K562 (cell line): ENCODE data around the gene SESN2. TPM values are rescaled to one million over a fixed set of nuclear protein-coding genes. Genes with fewer than 3 reads are reported as not detected.
A peak's percentile ranks its signal among the peaks of the same experiment; 100 is the strongest.

Experiments
- BRD9 ChIP-seq: fragments of 450-650 bp; IDR thresholded peaks from 2 replicates; pipeline ENCODE4 v1.6.1; 2018; ENCODE audit warnings: low read depth; ENCODE audit not compliant: partially characterized antibody
- CSDE1 ChIP-seq, 2 experiments: fragments of 450-650 bp; IDR thresholded peaks; 2 replicates each; pipeline ENCODE4 v1.6.1; 2016; ENCODE audit warnings: mild to moderate bottlenecking in 1 of 2
- DIDO1 ChIP-seq: fragments of 450-650 bp; IDR thresholded peaks from 2 replicates; pipeline ENCODE4 v1.6.1; 2016; ENCODE audit warnings: low read depth, missing biosample characterization, missing genetic modification characterization
- EHMT2 ChIP-seq: fragments of 450-650 bp; IDR thresholded peaks from 2 replicates; pipeline ENCODE4 v1.6.1; 2018; ENCODE audit warnings: antibody characterized with exemption
- ELF2 ChIP-seq: fragments of 250-450 bp; sonication (Bioruptor Pico); IDR thresholded peaks from 2 replicates; pipeline ENCODE4 v1.5.0; 2021; ENCODE audit warnings: mild to moderate bottlenecking
- HDAC1 ChIP-seq, 2 experiments: fragments of 450-650 bp; IDR thresholded peaks; 2 replicates each; pipeline ENCODE4 v1.6.1; 2016 to 2017; ENCODE audit warnings: inconsistent platforms in 1 of 2, mild to moderate bottlenecking in 1 of 2, moderate library complexity in 1 of 2
- ILK ChIP-seq: fragments of 450-650 bp; IDR thresholded peaks from 2 replicates; pipeline ENCODE4 v1.6.1; 2016; ENCODE audit warnings: missing genetic modification characterization, low read depth, mild to moderate bottlenecking, missing compliant biosample characterization, moderate library complexity, borderline replicate concordance
- KDM2B ChIP-seq: fragments of 250-450 bp; sonication (Bioruptor Pico); IDR thresholded peaks from 2 replicates; pipeline ENCODE4 v1.8.0; 2021; ENCODE audit warnings: mild to moderate bottlenecking, moderate library complexity
- NR2F6 ChIP-seq: fragments of 450-650 bp; formaldehyde crosslinking; IDR thresholded peaks from 2 replicates; pipeline ENCODE4 v1.4.0; 2020; ENCODE audit warnings: mild to moderate bottlenecking
- POLR2AphosphoS2 ChIP-seq: IDR thresholded peaks from 2 replicates; pipeline ENCODE4 v1.6.1; 2012; ENCODE audit warnings: low read length, improper control_type of control experiment
- ZNF217 ChIP-seq: sonication (generic); formaldehyde crosslinking; IDR thresholded peaks from 2 replicates; pipeline ENCODE4 v1.8.0; 2022; ENCODE audit warnings: mild to moderate bottlenecking, missing genetic modification reagents
- polyA plus RNA-seq, 8 experiments: library from polyadenylated mRNA; depleted of rRNA in 4 of 8; stranded (reverse) in 5 of 8; unstranded in 3 of 8; fragments of >200 nt; fragmentation: Nextera tagmentation in 2 of 8; fragmentation: Illumina TruSeq in 1 of 8; extraction: Ambion mirVana in 2 of 8; extraction: Trizol in 1 of 8; gene quantifications; 2 replicates each; pipeline versions ENCODE4 v1.2.1 to v1.2.3, GENCODE V29; 2011 to 2014; ENCODE audit warnings: inconsistent platforms in 1 of 8, missing spikeins in 1 of 8
- total RNA-seq, 7 experiments: library from RNA; depleted of rRNA in 6 of 7; stranded (reverse); fragments of >200 nt in 6 of 7; fragmentation: Illumina TruSeq in 2 of 7; extraction: Trizol in 2 of 7; gene quantifications; 2 replicates each; pipeline versions ENCODE4 v1.2.1 to v1.2.3, GENCODE V29; 2011 to 2021; ENCODE audit warnings: low replicate concordance in 1 of 7
- TF ChIP-seq, protein P1 (sequence below): fragments of 450-650 bp; IDR thresholded peaks from 2 replicates; pipeline ENCODE4 v1.6.1; 2016; ENCODE audit warnings: mild to moderate bottlenecking
- TF ChIP-seq, protein P2 (sequence below): IDR thresholded peaks from 3 replicates; pipeline ENCODE4 v1.6.1; 2011; ENCODE audit warnings: borderline replicate concordance, mild to moderate bottlenecking; ENCODE audit not compliant: insufficient read length, insufficient read depth
- TF ChIP-seq, protein P3 (sequence below): fragments of 250-450 bp; sonication (Bioruptor Pico); IDR thresholded peaks from 2 replicates; pipeline ENCODE4 v1.5.0; 2020; ENCODE audit warnings: mild to moderate bottlenecking, borderline replicate concordance
- TF ChIP-seq, protein P4 (sequence below): sonication (generic); formaldehyde crosslinking; IDR thresholded peaks from 2 replicates; pipeline ENCODE4 v1.4.0; 2020; ENCODE audit warnings: mild to moderate bottlenecking, missing genetic modification reagents
- TF ChIP-seq, protein P5 (sequence below): fragments of 250-450 bp; sonication (Bioruptor Pico); IDR thresholded peaks from 2 replicates; pipeline ENCODE4 v1.9.0; 2021; ENCODE audit warnings: mild to moderate bottlenecking
- TF ChIP-seq, protein P6 (sequence below): sonication (generic); formaldehyde crosslinking; IDR thresholded peaks from 2 replicates; pipeline ENCODE4 v1.8.0; 2022; ENCODE audit warnings: mild to moderate bottlenecking, missing genetic modification reagents
- TF ChIP-seq, protein P7 (sequence below): fragments of 250-450 bp; sonication (Bioruptor Pico); IDR thresholded peaks from 2 replicates; pipeline ENCODE4 v1.8.0; 2022; ENCODE audit warnings: moderate library complexity, mild to moderate bottlenecking, inconsistent platforms

Gene SESN2
- total and polyA plus RNA-seq, 9 of the 15 experiments (the other 6 are each of a cell fraction or from before 2014, with no cell fraction given): 3.7 to 71.3 (median 16.8) TPM

DNA sequence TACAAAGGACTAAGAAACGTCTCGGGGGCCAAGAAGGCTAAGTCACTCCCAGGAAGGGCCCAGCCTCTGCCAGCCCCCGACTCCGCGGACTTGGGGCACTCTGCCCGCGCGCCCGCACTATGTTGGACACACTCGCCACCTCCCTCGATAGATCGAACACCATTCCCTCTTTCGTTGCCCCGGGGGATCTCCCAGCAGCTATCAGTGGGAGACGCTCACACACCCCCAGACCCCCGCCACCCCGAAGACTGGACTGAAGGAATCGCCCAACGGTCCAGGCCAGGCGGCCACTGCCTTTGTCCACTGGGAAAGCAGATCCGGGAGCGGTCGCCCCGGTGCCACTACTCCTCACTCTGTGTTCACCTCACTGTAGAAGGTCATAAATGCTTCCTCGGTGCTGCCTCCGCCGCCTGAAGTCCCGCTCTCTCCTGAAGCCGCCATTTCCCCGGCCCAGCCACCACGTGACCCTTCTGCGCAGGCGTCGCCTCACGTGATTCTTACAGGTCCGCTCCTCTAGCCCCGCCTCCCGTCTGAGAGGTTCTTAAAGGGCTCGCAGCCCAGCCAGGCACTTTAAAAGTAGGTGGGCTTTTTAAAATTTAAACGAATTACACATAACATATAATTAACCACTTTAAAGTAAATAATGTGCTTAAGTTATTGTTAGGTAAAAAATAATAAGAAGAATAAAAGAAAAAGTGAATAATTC lies 26.6 kb upstream of the SESN2 start, which contains the start of gene DNAJC8 (continued):
- TF ChIP-seq, protein P1, sequence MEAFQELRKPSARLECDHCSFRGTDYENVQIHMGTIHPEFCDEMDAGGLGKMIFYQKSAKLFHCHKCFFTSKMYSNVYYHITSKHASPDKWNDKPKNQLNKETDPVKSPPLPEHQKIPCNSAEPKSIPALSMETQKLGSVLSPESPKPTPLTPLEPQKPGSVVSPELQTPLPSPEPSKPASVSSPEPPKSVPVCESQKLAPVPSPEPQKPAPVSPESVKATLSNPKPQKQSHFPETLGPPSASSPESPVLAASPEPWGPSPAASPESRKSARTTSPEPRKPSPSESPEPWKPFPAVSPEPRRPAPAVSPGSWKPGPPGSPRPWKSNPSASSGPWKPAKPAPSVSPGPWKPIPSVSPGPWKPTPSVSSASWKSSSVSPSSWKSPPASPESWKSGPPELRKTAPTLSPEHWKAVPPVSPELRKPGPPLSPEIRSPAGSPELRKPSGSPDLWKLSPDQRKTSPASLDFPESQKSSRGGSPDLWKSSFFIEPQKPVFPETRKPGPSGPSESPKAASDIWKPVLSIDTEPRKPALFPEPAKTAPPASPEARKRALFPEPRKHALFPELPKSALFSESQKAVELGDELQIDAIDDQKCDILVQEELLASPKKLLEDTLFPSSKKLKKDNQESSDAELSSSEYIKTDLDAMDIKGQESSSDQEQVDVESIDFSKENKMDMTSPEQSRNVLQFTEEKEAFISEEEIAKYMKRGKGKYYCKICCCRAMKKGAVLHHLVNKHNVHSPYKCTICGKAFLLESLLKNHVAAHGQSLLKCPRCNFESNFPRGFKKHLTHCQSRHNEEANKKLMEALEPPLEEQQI: no peak
- TF ChIP-seq, protein P2, sequence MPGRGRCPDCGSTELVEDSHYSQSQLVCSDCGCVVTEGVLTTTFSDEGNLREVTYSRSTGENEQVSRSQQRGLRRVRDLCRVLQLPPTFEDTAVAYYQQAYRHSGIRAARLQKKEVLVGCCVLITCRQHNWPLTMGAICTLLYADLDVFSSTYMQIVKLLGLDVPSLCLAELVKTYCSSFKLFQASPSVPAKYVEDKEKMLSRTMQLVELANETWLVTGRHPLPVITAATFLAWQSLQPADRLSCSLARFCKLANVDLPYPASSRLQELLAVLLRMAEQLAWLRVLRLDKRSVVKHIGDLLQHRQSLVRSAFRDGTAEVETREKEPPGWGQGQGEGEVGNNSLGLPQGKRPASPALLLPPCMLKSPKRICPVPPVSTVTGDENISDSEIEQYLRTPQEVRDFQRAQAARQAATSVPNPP: no peak
- TF ChIP-seq POLR2AphosphoS2: no peak
- TF ChIP-seq ELF2 (CRISPR knock-in tag): no peak
- TF ChIP-seq, protein P3, sequence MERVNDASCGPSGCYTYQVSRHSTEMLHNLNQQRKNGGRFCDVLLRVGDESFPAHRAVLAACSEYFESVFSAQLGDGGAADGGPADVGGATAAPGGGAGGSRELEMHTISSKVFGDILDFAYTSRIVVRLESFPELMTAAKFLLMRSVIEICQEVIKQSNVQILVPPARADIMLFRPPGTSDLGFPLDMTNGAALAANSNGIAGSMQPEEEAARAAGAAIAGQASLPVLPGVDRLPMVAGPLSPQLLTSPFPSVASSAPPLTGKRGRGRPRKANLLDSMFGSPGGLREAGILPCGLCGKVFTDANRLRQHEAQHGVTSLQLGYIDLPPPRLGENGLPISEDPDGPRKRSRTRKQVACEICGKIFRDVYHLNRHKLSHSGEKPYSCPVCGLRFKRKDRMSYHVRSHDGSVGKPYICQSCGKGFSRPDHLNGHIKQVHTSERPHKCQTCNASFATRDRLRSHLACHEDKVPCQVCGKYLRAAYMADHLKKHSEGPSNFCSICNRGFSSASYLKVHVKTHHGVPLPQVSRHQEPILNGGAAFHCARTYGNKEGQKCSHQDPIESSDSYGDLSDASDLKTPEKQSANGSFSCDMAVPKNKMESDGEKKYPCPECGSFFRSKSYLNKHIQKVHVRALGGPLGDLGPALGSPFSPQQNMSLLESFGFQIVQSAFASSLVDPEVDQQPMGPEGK (CRISPR knock-in tag): no peak
- TF ChIP-seq, protein P4, sequence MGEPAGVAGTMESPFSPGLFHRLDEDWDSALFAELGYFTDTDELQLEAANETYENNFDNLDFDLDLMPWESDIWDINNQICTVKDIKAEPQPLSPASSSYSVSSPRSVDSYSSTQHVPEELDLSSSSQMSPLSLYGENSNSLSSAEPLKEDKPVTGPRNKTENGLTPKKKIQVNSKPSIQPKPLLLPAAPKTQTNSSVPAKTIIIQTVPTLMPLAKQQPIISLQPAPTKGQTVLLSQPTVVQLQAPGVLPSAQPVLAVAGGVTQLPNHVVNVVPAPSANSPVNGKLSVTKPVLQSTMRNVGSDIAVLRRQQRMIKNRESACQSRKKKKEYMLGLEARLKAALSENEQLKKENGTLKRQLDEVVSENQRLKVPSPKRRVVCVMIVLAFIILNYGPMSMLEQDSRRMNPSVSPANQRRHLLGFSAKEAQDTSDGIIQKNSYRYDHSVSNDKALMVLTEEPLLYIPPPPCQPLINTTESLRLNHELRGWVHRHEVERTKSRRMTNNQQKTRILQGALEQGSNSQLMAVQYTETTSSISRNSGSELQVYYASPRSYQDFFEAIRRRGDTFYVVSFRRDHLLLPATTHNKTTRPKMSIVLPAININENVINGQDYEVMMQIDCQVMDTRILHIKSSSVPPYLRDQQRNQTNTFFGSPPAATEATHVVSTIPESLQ (CRISPR knock-in tag): 0 out of 2 replicates have a peak, but pooled peaks have one; percentile 82
- no peak for TF ChIP-seq ILK (tag)
- TF ChIP-seq DIDO1 (tag): peak; percentile 55; the same call in 1 of the 2 replicates
- TF ChIP-seq CSDE1 (IDR thresholded peaks at IDR 0.05): 0 out of 4 replicates have a peak, but pooled peaks of 1 of the 2 experiments have one; percentile 45
- TF ChIP-seq HDAC1 (IDR thresholded peaks at IDR 0.05): peak in 1 of 2 experiments; percentile 89; a peak in 2 of 4 replicates
- TF ChIP-seq, protein P5, sequence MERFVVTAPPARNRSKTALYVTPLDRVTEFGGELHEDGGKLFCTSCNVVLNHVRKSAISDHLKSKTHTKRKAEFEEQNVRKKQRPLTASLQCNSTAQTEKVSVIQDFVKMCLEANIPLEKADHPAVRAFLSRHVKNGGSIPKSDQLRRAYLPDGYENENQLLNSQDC (CRISPR knock-in tag): peak; percentile 38; the same call in 1 of the 2 replicates
- no peak for TF ChIP-seq BRD9
- TF ChIP-seq ZNF217 (CRISPR knock-in tag): no peak
- TF ChIP-seq EHMT2: no peak
- TF ChIP-seq NR2F6 (CRISPR knock-in tag): no peak
- no peak for TF ChIP-seq KDM2B (CRISPR knock-in tag)
- TF ChIP-seq, protein P6, sequence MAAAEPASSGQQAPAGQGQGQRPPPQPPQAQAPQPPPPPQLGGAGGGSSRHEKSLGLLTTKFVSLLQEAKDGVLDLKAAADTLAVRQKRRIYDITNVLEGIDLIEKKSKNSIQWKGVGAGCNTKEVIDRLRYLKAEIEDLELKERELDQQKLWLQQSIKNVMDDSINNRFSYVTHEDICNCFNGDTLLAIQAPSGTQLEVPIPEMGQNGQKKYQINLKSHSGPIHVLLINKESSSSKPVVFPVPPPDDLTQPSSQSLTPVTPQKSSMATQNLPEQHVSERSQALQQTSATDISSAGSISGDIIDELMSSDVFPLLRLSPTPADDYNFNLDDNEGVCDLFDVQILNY (CRISPR knock-in tag): no peak
- TF ChIP-seq, protein P7, sequence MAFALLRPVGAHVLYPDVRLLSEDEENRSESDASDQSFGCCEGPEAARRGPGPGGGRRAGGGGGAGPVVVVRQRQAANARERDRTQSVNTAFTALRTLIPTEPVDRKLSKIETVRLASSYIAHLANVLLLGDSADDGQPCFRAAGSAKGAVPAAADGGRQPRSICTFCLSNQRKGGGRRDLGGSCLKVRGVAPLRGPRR (CRISPR knock-in tag): no peak
